Right kidney (tissue), 1 donor: ENCODE data around the gene BLVRA.
"Not testable (repeated sequence)": the region's sequence is repeated elsewhere in the genome, so short reads cannot be mapped to it uniquely, and the experiment has no call there.

Experiments
- DNase-seq: peaks from one replicate; pipeline ENCODE4 v3.0.0-alpha.2; 2016

The BLVRA gene

DNA sequence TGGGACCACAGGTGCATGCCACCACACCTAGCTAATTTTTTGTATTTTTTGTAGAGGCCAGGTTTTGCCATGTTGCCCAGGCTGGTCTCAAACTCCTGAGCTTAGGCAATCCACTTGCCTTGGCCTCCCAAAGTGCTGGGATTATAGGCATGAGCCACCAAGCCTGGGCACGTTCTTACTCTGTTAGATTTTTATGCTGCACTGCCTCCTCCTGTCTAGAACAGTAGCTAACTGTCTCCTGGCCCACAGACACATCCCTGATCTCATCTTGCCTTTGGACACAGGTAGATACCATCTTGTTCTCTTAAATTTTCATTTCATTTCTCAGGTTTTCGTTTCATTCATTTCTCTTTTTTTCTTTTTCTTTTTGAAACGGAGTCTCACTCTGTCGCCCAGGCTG lies 41.1 kb downstream of the BLVRA start:
- DNase-seq: no peak

DNA sequence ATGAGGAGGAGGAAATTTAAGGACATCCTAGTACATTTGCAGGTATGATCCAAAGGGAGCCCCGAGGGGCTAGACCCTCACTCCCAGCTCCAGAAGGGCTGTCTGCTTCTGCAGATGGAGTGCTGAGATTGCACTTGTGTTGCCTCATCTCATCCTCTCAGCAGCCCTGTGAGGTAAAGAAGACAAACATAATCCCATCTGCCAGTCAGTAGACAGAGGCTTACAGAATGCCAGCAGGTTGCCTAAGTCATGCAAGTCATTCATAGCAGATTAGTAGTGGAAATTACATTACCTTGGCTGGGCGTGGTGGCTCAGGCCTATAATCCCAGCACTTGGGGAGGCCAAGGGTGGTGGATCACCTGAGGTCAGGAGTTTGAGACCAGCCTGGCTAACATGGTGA lies 45.4 kb downstream of the BLVRA start:
- no peak for DNase-seq

DNA sequence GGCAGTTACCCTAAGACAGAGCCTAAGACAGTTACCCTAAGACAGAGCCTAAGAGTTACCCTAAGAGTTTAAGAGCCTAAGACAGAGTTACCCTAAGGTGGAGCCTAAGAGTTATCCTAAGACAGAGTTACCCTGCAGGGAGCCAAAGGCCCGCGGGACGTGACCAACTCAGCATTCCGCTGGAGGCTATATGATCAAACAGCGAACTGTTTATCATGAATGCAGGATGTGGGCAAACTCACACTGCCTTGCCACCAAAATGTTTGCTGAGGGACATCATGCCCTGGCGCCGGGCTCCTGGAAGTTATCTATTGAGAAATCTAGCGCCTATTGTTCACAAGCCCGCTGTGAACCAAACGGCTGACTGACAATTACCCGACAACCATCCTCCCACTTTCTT lies 49.9 kb downstream of the BLVRA start:
- no peak for DNase-seq

DNA sequence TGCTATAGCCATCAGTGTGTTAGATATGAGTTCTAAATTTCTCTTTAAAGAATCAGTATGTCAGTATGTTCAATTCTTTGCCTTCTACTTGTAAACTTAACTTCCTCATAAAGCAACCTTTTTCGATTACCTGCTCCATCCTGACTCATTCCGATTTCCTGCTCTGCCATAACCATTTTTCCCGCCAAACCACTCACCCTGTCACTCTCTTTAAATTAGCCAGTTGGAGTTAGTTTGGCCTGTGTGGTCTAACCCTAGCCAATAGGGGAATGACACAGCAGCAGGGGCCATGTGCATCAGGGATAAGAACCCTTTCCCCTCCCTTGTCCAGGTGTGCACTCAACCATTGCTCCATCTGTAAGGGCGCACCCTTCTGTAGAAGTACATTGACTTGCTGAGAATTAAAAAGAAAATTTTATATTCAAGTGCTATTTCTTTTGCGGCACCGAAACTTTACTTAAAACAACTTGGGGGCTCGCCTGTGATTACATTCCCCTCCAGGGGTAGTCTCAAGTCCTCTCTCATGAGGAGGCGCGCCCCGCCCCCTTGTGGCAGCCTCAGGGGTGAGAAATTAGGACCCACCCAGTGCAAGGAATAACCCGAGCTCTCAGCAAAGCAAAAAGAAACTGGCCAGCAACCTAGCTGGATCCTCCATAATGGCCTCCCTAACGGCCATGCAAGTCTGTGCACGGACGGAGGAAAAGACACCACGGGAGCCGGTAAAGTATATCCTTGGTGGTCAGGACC lies 51.9 kb downstream of the BLVRA start:
- not testable (repeated sequence) for DNase-seq

DNA sequence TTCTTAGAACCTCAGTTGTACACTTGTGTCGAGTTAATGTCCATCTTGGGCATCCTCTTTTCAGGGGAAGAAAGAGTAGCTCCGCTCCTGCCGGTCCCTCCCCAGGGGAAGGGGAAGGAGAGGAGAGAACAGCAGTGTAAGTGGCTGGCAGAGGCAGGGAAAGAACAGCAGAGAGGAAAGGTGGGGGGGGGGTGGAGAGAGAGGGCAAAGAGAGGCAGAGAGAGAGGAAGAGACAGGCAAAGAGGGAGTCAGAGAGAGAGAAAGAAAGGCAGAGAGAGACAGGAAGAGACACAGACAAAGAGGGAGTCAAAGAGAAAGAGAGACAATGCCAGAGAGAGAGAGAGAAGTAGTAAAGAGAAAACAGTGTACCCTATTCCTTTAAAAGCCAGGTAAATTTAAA lies 56.9 kb downstream of the BLVRA start:
- DNase-seq: no peak

DNA sequence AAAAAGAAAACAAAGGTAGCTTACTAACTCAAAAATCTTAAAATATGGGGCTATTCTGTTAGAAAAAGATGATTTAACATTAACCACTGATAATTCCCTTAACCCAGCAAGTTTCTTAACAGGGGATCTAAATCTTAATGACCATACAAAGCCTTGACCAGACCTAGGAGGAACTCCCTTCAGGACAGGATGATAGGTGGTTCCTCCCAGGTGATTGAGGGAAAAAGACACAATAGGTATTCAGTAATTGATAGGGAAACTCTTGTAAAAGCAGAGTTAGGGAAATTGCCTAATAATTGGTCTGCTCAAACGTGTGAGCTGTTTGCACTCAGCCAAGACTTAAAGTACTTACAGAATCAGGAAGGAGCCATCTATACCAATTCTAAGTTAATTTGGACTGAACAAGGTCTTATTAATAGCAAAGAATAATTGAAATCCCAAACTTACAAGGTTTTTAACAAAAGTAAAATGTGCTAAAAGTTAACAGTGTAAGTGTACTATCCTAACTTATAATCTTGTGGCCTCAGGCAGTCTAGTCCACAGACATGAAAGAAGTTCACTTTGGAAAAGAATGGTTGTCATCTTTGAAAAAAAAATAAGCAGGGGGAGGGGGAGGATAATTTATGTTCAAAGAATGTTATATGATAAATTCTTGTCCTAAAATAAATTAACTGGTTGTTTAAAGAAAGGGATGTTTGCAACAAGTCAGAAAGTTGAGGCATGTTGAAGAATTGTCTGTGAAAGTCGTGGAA lies 57.7 kb downstream of the BLVRA start:
- DNase-seq: not testable (repeated sequence)

DNA sequence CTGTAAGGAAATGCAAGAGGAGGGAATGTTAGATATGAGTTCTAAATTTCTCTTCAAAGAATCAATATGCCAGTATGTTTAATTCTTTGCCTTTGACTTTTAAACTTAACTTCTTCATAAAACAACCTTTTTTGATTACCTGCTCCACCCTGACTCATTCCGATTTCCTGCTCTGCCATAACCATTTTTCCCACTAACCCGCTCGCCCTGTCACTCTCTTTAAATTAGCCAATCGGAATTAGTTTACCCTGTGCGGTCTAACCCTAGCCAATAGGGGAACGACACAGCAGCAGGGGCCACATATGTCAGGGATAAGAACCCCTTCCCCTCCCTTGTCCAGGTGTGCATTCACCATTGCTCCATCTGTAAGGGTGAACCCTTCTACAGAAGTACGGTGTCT lies 64.9 kb downstream of the BLVRA start:
- not testable (repeated sequence) for DNase-seq

DNA sequence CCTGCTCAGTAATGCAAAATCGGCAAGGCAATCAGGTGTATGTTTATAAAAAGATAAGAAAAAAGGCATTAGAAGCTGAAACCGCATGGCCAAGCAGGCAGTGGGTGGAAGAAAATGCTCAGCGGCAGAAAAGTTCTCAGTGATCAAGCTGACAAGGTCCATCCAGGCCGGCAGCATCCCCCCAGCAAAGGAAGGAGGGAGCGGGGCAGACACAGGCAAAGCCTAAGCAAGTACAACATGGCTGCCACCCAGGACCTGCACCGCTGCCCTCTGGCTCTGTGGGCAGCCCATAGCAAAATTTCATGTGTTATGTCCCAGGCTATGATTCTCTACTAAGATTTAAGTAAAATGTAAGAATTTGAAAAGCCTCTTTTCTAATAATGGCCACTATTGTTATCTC lies 65.5 kb downstream of the BLVRA start:
- DNase-seq: no peak

DNA sequence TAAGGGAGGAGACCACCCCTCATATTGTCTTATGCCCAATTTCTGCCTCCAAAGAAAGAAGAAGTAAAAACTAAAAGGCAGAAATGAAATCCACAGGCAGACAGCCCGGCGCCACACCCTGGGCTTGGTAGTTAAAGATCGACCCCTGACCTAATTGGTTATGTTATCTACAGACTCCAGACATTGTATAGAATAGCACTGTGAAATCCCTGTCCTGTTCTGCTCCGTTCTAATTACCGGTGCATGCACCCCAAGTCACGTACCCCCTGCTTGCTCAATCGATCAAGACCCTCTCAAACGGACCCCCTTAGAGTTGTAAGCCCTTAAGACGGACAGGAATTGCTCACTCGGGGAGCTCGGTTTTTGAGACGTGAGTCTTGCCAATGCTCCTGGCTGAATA lies 66.0 kb downstream of the BLVRA start:
- DNase-seq: not testable (repeated sequence)

DNA sequence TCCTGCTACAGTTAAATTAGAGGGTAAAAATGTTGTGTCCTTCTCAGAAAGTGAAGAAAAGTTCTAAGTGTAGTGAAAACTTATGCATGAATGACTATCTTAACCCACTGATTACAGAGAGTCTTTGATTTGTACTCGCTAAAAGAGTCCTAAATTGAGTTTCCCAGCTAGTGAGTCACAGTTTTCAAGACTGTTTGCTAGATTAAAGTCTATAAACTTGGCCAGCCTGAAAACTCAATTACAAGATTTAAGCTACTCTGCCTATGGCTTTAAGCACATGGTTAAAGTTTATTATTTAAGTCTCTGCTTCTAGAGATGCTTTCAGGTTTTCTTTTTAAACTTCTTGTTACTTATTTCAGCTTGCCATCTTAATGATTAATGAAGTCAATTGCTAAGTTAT lies 66.5 kb downstream of the BLVRA start:
- no peak for DNase-seq

DNA sequence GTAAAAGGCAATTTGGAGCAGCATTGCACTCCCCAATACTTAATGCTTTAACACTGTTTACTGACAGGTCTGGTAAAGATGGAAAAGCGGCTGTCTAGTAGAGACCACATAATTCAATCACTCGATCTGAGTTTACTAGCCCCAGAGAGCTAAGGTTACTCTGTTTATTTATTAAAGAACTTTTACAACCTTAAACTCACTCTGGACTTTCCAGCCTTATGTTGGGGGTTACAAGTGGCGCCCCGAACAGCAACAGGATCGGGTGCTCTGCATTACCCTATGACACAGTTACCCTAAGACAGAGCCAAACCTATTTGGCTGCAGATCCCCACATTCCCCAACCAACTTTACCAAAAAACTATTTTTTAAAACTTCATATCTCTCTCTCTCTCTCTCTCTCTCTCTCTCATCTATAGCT lies 66.9 kb downstream of the BLVRA start:
- no peak for DNase-seq

DNA sequence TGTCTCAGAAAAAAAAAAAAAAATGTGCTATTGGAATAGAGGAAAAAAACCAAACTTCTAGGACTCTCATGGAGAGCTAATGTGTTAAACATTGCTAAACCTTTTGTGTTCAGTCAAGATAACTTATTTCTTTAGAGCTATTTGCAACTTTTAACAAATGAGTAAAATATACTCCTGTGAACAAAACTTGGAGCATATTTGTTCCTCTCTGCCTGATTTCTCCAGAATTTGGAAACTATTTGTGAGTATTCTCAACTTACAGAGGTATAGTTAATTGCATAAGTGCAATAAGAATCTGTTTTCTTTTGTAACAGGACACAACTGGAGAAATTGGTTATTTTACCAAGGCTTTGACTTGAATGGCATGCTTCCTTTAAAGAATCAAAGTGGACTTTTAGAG lies 72.4 kb downstream of the BLVRA start:
- not testable (repeated sequence) for DNase-seq

DNA sequence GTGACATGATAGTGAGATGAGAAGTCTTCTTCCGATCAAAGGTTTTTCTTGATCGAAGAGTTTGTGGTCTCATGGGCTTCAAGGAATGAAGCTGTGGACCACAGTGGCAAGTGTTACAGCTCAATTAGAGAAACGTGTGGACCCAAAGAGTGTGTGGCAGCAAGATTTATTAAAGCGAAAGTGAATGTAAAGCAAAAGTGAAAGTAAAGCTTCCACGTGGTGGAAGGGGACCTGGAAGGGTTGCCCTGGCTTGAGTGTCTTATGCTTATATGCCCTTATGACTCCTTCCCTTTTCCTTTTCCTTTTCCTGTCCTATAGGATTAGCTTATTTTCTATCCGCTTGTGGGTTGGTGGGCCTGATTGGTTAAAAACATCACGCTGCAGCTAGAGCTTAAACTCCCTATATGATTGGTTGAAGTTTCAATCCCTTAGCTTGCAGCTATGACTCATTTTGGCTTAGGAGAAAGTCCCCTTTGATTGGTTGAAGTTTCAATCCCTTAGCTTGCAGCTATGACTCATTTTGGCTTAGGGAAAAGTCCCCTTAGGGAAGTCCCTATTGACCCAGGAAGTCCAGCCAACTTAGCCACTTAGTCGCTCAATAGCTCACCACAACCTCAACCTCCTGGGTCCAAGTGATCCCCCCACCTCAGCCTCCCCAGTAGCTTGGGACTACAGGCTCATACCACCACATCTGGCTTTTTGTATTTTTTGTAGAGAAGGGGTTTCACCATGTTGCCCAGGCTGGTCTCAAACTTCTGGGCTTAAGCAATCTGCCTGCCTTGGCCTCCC lies 76.2 kb downstream of the BLVRA start:
- no peak for DNase-seq

DNA sequence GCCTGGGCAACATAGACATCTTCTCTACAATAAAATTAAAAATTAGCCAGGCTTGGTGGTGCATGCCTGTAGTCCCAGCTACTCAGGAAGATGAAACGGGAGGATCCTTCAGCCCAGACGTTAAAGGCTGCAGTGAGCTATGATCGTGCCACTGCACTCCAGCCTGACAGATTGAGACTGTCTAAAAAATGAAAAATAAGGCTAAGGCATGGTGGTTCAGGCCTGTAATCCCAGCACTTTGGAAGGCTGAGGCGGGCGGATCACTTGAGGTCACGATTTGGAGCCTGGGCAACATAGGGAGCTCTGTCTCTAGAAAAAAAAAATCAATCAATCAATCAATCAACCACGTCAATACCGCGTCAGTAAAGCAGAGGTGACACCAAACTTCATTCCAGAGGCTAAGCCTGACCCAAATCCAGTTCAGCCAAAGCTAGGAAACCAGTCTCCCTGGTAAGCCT lies 79.8 kb downstream of the BLVRA start:
- peak; percentile 10 for DNase-seq

DNA sequence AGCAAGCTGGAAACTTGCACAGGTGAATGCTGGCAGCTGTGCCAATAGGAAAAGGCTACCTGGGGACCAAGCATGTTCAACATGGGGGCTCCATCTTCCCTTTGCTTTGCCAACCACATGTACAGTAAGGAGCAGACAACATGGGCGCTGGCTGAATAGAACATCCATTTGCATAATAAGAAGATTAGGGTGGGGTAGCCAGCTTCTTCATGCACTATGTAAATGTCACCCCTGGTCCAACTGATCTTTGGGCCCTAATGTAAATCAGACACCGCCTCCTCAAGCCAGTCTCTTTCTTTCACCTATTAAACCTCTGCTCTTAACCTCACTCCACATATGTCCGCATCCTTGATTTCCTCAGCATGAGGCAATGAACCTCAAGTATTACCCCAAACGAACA lies 84.8 kb downstream of the BLVRA start:
- DNase-seq: no peak

DNA sequence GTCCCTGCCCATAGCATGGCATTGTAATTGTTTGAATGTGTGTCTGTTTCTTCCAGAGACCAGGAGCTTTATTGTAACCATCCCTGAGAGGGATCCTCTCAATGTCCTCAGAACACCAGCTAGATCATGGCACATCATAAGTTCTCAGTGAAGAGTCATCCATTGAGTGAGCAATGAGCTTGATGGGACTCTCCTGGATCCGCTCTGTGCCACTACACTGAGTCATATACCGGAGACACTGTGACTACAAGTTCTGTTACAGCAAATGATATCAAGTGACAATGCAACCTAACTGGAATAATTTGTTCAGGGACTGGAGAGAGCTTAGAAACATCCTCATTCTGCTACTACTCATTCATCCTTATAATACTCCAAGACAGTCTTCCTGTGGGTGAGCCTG lies 85.8 kb downstream of the BLVRA start:
- DNase-seq: no peak

DNA sequence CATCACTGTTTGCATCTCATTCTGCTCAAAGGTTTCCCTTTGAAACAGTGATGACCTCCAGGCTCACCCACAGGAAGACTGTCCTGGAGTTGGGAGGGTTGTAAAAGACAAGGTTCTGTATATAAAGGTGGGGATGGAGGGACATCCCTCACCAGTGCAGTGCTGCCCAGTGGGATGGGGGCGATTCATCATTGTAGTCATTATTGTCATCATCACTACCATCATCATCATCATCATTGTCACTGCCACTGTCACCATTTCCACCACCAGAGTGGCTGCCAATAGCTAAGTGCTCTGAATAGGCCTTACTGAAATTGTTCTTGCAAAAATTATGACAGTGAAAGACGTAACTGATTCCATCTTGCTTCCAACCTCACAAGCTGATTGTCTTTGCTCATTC lies 86.2 kb downstream of the BLVRA start:
- no peak for DNase-seq

DNA sequence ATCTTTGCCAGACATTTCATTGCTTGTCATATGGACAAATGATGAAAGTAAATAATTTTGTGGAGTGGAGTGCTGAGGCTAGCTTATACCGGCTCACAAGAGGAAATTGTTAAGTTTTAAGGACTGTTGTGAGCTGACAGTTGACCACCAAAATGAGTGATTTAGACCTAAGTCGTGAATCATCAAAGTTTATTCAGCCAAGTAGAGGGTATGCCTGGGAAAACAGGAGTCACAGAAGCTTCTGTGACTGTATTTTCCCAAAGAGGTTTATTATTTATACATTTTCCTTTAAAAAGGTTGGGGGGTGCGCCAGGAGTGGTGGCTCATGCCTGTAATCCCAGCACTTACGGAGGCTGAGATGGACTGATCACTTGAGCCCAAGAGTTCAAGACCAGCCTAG lies 89.0 kb downstream of the BLVRA start:
- no peak for DNase-seq

DNA sequence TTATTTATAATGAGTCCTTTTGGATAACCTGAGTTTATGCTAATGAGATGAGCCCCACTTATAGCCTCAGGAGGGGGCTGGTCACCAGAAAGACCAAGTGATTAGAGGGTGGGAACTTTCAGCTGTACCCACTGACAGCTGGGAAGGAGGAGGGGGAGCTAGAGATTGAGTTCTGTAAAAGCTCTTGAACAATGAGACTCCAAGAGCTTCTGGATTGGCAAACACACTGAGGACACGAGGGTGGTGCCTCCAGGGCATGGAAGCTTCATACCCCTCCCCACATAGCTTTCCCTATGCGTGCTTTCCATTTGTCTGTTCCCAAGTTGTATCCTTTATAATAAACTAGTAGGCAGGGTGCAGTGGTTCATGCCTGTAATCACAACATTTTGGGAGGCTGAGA lies 90.6 kb downstream of the BLVRA start:
- no peak for DNase-seq

DNA sequence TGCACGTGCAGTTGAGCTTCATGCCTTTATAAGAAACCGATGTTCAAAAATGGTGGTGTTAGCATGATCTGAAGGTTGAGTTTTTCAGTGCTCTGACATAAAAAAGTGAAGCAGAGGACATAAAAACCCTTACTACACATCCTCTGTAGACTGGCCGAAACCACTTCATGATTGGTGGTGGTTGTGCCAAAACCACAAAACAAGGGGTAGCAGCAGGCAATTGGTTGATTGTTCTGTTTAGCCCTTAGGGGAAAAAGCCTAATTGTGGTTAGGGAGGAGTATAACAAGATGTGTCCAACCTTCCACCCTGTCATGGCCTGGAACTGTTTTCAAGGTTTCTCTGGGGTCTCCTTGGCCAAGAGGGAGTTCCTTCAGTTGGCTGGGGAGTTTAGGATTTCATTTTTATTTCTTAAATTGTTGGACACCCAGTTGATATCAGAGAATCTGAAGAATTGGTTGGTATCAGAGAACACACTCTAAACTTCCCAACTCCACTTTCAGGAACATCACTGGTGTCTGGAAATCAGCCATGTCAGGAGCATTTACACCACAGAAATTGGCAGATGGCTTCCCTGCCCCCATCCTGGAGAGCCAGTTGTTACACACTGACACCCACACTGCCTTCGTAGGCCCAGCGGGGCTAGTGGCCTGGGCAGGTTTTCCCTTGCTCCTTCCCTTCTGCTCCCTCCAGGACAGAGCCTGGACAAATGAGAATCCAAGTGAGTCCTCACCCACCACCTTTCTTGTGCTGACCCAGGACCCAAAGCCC lies 92.1 kb downstream of the BLVRA start:
- no peak for DNase-seq

DNA sequence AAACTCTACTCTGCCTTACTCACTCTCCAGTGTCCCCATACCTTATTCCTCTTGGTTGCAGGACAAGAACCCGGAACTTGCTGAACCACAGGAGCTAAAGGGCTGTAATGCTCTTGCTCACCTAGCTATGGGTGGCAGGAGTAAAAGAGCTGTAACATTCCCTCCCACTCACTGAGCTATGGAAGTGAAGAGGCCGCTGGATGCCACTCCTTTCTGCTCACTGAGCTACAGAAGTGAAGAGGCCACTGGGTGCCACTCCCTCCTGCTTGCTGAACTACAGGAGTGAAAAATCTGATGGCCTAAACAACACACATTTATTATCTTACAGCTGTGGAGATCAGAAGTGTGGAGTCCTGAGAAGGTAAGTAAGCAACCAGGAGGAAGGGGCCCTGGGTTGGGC lies 93.3 kb downstream of the BLVRA start:
- DNase-seq: no peak

DNA sequence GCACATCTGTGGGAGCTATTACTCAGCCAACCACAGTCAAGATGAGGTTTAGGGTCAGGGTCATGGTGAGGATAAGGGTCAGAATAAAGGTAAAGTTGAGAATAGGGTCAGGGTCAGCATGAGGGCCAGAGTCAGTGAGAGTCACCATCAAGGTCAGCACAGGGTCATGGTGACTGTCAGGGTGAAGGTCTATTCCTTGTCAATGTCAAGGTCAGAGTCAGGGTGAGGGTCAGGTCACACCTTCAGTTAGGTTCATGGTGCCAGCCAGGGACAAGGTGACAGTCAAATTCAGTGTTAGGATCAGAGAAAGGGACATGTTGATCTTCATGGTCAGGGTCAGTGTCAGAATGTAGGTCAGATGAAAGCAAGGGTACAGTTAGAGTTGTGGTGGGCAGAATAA lies 96.7 kb downstream of the BLVRA start:
- DNase-seq: no peak
